Natural killer cell (primary cell): ENCODE data around the gene IBA57. TPM values are rescaled to one million over a fixed set of nuclear protein-coding genes. Genes with fewer than 3 reads are reported as not detected.

Experiments used
- ATAC-seq, 3 donors: fragments of 150-1000 bp in 2 of 3; fragments of 200-7000 bp in 1 of 3; cut with Tn5 transposase; 1 replicate in 1 of 3; 2 replicates in 2 of 3; pipeline ENCODE4 v1.10.0; 2021; ENCODE audit warnings: mild to moderate bottlenecking in 2 of 3, moderate library complexity in 2 of 3
- DNase-seq, 2 donors: peaks; one replicate each; pipeline versions ENCODE4 v3.0.0 to v3.0.0-alpha.2; 2013 to 2021; ENCODE audit warnings: mixed read lengths in 1 of 2
- H3K27ac ChIP-seq: one replicate; pipeline ENCODE4 v1.5.1; 2013; ENCODE audit warnings: mild to moderate bottlenecking, low read length
- H3K27me3 ChIP-seq: one replicate; pipeline ENCODE4 v1.6.1; 2013; ENCODE audit warnings: low read length; ENCODE audit not compliant: control insufficient read depth, insufficient read depth
- H3K36me3 ChIP-seq: one replicate; pipeline ENCODE4 v1.6.1; 2013; ENCODE audit warnings: low read length; ENCODE audit not compliant: control insufficient read depth, insufficient read depth
- H3K4me1 ChIP-seq: one replicate; pipeline ENCODE4 v1.6.1; 2013; ENCODE audit warnings: low read length; ENCODE audit not compliant: control insufficient read depth, insufficient read depth
- H3K4me3 ChIP-seq: one replicate; pipeline ENCODE4 v1.5.1; 2013; ENCODE audit warnings: low read length
- H3K9me3 ChIP-seq: one replicate; pipeline ENCODE4 v1.6.1; 2013; ENCODE audit warnings: low read length; ENCODE audit not compliant: control insufficient read depth, insufficient read depth
- H3K27ac Mint-ChIP-seq, 2 donors: one replicate each; pipeline ENCODE4 v1.8.0; 2022; ENCODE audit warnings: mild to moderate bottlenecking in 2 of 2, mixed read lengths in 2 of 2, moderate library complexity in 1 of 2
- H3K27me3 Mint-ChIP-seq, 2 donors: one replicate each; pipeline ENCODE4 v1.8.0; 2022; ENCODE audit warnings: low read depth in 2 of 2, mixed read lengths in 2 of 2
- H3K36me3 Mint-ChIP-seq: one replicate; pipeline ENCODE4 v1.8.0; 2022; ENCODE audit warnings: mixed read lengths
- H3K4me1 Mint-ChIP-seq, 2 donors: one replicate each; pipeline ENCODE4 v1.8.0; 2022; ENCODE audit warnings: mixed read lengths in 2 of 2
- H3K4me3 Mint-ChIP-seq: one replicate; pipeline ENCODE4 v1.8.0; 2022; ENCODE audit warnings: mild to moderate bottlenecking, moderate library complexity, mixed read lengths
- H3K9me3 Mint-ChIP-seq, 2 donors: one replicate each; pipeline ENCODE4 v1.8.0; 2022; ENCODE audit warnings: mixed read lengths in 2 of 2
- WGBS: methylation state at CpG from one replicate; pipeline ENCODE4 v1.1.7; 2013; ENCODE audit warnings: missing lambda C conversion rate; ENCODE audit not compliant: insufficient coverage; 5-methylcytosine and 5-hydroxymethylcytosine counted together
- intact Hi-C: fragments of 100-400 bp; cut with micrococcal nuclease; formaldehyde crosslinking; loops from one replicate; pipeline ENCODE4 v1.14.2; 2022
- total RNA-seq, 4 donors: library from RNA; stranded (reverse); fragments of 120-200 nt in 1 of 4; gene quantifications; one replicate each; pipeline versions ENCODE4 v1.2.3 to v1.2.4, GENCODE V29; 2013 to 2022
- TF ChIP-seq, protein P1 (sequence below): fragments of 200-600 bp; IDR thresholded peaks from one replicate; pipeline ENCODE4 v1.8.0; 2022; ENCODE audit warnings: antibody characterized with exemption

IBA57 gene
- total RNA-seq, 3 donors from 2014 or later (not counting 1 experiment from before 2014, with no cell fraction given) = 13.3 to 14.1 (median 13.8) TPM

DNA sequence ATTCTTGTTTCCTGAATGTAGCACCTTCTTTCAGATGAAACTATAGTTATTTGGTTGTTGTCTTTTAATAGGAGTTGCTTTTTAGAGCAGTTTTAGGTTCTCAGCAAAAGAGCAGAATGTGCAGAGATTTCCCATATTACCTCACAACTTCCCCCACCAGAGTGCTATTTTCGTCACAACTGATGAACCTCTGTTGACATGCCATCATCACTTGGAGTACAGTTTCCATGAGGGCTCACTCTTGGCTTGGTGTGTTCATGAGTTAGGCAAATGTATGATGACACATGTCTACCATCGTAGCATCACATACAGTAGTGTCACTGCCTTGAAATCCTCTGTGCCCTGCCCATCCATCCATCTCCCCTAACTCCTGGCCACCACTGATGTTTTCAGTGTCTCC is 3.7 kb downstream of the IBA57 start:
- DNase-seq (no peak), ATAC-seq (no peak)
- no peak overlapping the region for H3K4me3 ChIP-seq
- Mint-ChIP-seq H3K4me1 (peaks cover 37 to 42% of the 10 kb centered on the region in 2 donors), H3K27me3 (no peaks in the 10 kb centered on the region), H3K4me3 (no peak overlapping the region), H3K9me3 (no peaks in the 10 kb centered on the region), H3K36me3 (no peaks in the 10 kb centered on the region), H3K27ac (peak overlapping the region; percentile 61 to 74)
- intact Hi-C loops = loop anchor here (5.0 kb wide), 1 partner anchor 87 kb away; the partner anchor contains the start of gene ARF1
- WGBS = 82% methylated on average over 2 of the region's 2 CpGs
- peaks cover 21% of the 10 kb centered on the region for H3K4me1 ChIP-seq
- no peak overlapping the region for H3K27ac ChIP-seq
- TF ChIP-seq, protein P1, sequence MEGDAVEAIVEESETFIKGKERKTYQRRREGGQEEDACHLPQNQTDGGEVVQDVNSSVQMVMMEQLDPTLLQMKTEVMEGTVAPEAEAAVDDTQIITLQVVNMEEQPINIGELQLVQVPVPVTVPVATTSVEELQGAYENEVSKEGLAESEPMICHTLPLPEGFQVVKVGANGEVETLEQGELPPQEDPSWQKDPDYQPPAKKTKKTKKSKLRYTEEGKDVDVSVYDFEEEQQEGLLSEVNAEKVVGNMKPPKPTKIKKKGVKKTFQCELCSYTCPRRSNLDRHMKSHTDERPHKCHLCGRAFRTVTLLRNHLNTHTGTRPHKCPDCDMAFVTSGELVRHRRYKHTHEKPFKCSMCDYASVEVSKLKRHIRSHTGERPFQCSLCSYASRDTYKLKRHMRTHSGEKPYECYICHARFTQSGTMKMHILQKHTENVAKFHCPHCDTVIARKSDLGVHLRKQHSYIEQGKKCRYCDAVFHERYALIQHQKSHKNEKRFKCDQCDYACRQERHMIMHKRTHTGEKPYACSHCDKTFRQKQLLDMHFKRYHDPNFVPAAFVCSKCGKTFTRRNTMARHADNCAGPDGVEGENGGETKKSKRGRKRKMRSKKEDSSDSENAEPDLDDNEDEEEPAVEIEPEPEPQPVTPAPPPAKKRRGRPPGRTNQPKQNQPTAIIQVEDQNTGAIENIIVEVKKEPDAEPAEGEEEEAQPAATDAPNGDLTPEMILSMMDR = no peak
- H3K9me3 ChIP-seq = no peaks in the 10 kb centered on the region
- no peaks in the 10 kb centered on the region for H3K27me3 ChIP-seq
- no peaks in the 10 kb centered on the region for H3K36me3 ChIP-seq

DNA sequence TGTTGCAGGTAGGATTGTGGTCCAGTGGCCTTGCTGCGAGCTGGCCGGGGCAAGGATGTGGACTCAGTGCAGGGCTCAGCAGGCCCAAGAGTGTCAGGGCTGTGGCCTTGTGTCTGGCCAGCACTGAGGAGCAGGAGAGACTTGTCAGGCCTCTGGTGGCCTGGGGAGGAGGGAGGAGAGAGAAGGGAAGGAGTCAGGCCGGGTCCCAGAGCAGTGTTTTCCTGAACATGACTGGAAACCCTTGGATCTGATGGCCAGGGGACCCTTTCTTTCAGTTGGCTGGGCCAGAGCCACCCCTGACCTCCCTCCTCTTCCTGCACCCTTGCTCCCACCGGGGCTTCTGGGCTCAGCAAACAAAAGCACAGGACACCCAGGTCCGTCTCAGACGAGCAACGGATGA is 5.1 kb downstream of the IBA57 start:
- Histone ChIP-seq H3K4me3 (no peak overlapping the region), H3K27ac (no peak overlapping the region), H3K36me3 (peaks cover 2% of the 10 kb centered on the region), H3K27me3 (no peaks in the 10 kb centered on the region), H3K4me1 (peaks cover 11% of the 10 kb centered on the region), H3K9me3 (peaks cover 2% of the 10 kb centered on the region)
- no peak for ATAC-seq
- no peak for DNase-seq
- no peaks in the 10 kb centered on the region for H3K9me3 Mint-ChIP-seq
- TF ChIP-seq, protein P1 = no peak
- H3K4me3 Mint-ChIP-seq = no peak overlapping the region
- H3K27ac Mint-ChIP-seq = peak overlapping the region in 1 of 2 donors; percentile 58
- H3K36me3 Mint-ChIP-seq = no peaks in the 10 kb centered on the region
- 94% methylated on average over 7 of the region's 7 CpGs for WGBS
- intact Hi-C loops = no loop called here
- no peaks in the 10 kb centered on the region for H3K27me3 Mint-ChIP-seq
- H3K4me1 Mint-ChIP-seq = peaks cover 27 to 32% of the 10 kb centered on the region in 2 donors

DNA sequence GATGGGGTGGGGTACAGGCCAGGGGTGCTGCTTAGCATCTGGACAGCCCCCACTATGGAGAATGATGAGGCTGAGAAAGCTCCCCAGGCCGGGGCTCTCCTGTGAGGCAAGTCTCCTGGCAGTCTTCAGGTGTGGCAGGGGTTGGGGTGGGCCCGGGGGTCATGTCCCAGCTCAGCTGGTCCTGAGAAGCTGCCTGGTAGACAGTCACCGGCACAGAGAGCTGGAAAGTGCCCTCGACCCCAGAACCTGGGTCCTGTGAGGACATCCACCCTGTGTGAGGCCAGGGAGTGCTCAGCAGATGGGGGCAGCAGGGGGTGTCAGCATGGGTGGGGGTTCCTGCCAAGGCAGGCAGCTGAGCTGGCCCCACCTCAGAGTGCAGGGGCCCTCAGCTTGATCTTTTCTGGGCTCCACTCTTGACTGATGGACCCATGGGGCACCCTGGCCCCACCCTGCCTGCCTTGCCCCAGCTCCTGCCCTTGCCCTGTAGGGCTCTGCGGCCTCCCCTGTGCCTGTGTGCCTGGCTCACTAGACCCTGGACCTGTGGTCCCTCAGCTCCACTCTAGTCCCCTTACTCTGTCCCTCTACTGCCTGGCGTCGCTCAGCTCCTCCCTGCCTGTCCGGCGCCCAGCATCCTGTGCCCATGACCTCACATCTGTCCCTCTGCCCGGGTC is 5.8 kb downstream of the IBA57 start:
- Histone ChIP-seq H3K36me3 (peaks cover 2% of the 10 kb centered on the region), H3K27ac (no peak overlapping the region), H3K4me3 (no peak overlapping the region), H3K4me1 (peaks cover 8% of the 10 kb centered on the region), H3K27me3 (no peaks in the 10 kb centered on the region), H3K9me3 (peaks cover 2% of the 10 kb centered on the region)
- no peak for ATAC-seq
- Mint-ChIP-seq H3K9me3 (no peaks in the 10 kb centered on the region), H3K36me3 (no peaks in the 10 kb centered on the region), H3K4me3 (no peak overlapping the region), H3K4me1 (peaks cover 22 to 32% of the 10 kb centered on the region in 2 donors), H3K27ac (peak overlapping the region in 1 of 2 donors; percentile 53), H3K27me3 (no peaks in the 10 kb centered on the region)
- DNase-seq = no peak
- TF ChIP-seq, protein P1 = no peak
- intact Hi-C loops = no loop called here
- WGBS = 85% methylated on average over 10 of the region's 10 CpGs
